ENCODE data around the gene EYS.
"Not testable (repeated sequence)": the region's sequence is repeated elsewhere in the genome, so short reads cannot be mapped to it uniquely, and the experiment has no call there.

EYS gene

GRCh38 chr6:63757275-63757674, 1949.8 kb downstream of the EYS start:
- not testable (repeated sequence) for DNase-seq

GRCh38 chr6:63750400-63750799, 1956.6 kb downstream of the EYS start:
- DNase-seq, result no peak

- no peak for DNase-seq
These were observed 1961.2 kb downstream of the EYS start for GRCh38 chr6:63745784-63746183.

GRCh38 chr6:63744810-63745209, 1962.2 kb downstream of the EYS start:
- DNase-seq, result no peak

- no peak for DNase-seq
These were observed 1963.3 kb downstream of the EYS start for GRCh38 chr6:63743691-63744090.

GRCh38 chr6:63742060-63742459, 1965.0 kb downstream of the EYS start:
- no peak for DNase-seq

- no peak for DNase-seq
These were observed 1966.3 kb downstream of the EYS start for GRCh38 chr6:63740709-63741108.

GRCh38 chr6:63739094-63739687, 1967.8 kb downstream of the EYS start:
- no peak for DNase-seq

GRCh38 chr6:63738190-63738589, 1968.8 kb downstream of the EYS start:
- not testable (repeated sequence) for DNase-seq

- DNase-seq, result no peak
These were observed 1972.1 kb downstream of the EYS start for GRCh38 chr6:63734923-63735322.

GRCh38 chr6:63732336-63732735, 1974.7 kb downstream of the EYS start:
- DNase-seq, result no peak

GRCh38 chr6:63731930-63732329, 1975.1 kb downstream of the EYS start:
- no peak for DNase-seq

GRCh38 chr6:63730311-63730710, 1976.7 kb downstream of the EYS start:
- DNase-seq, result no peak

- no peak for DNase-seq
These were observed 1982.3 kb downstream of the EYS start for GRCh38 chr6:63724721-63725120.

GRCh38 chr6:63721181-63721580, 1985.8 kb downstream of the EYS start:
- no peak for DNase-seq

- DNase-seq, result no peak
These were observed 1990.9 kb downstream of the EYS start for GRCh38 chr6:63716169-63716568.

- no peak for DNase-seq
These were observed 1992.9 kb downstream of the EYS start for GRCh38 chr6:63714091-63714490.

GRCh38 chr6:63713332-63713731, 1993.7 kb downstream of the EYS start:
- DNase-seq, result no peak

- no peak for DNase-seq
These were observed 1997.9 kb downstream of the EYS start for GRCh38 chr6:63709148-63709547.

GRCh38 chr6:63708631-63709030, 1998.4 kb downstream of the EYS start:
- no peak for DNase-seq

GRCh38 chr6:63706630-63707029, 2000.4 kb downstream of the EYS start:
- no peak for DNase-seq

GRCh38 chr6:63705707-63706106, 2001.3 kb downstream of the EYS start:
- no peak for DNase-seq

- DNase-seq, result no peak
These were observed 2016.8 kb downstream of the EYS start for GRCh38 chr6:63690221-63690620.

- no peak for DNase-seq
These were observed 2017.6 kb downstream of the EYS start for GRCh38 chr6:63689421-63689820.

Data from NCI-H524 (cell line).